Measurements from ENCODE around the gene FGR.
A peak's percentile ranks its signal among the peaks of the same experiment; 100 is the strongest.
"Not testable (repeated sequence)": the region's sequence is repeated elsewhere in the genome, so short reads cannot be mapped to it uniquely, and the experiment has no call there.

Gene FGR

GRCh38 chr1:27634985-27635367 is at the start of gene FGR:
FGR (minus strand) TSS chr1:27635185; CDS start chr1:27623916, 11,269 bp downstream.
- DNase-seq (ENCODE audit: low read depth): no peak

- DNase-seq (ENCODE audit: low read depth): no peak
Observed at GRCh38 chr1:27684176-27684575, 49.2 kb upstream of the FGR start.

- no peak for DNase-seq (ENCODE audit: low read depth)
Observed at GRCh38 chr1:27682351-27682944, 47.5 kb upstream of the FGR start.

GRCh38 chr1:27681580-27681979 is 46.6 kb upstream of the FGR start:
- DNase-seq (ENCODE audit: low read depth): not testable (repeated sequence)

- not testable (repeated sequence) for DNase-seq (ENCODE audit: low read depth)
Observed at GRCh38 chr1:27680225-27680791, 45.3 kb upstream of the FGR start.

GRCh38 chr1:27678747-27679146 is 43.8 kb upstream of the FGR start:
- DNase-seq (ENCODE audit: low read depth): no peak

GRCh38 chr1:27676410-27676809 is 41.4 kb upstream of the FGR start:
- DNase-seq (ENCODE audit: low read depth): no peak

GRCh38 chr1:27672750-27673112 is 37.7 kb upstream of the FGR start:
- DNase-seq (ENCODE audit: low read depth): peak; percentile 47

- peak; percentile 97 for DNase-seq (ENCODE audit: low read depth)
Observed at GRCh38 chr1:27671964-27672749, 37.2 kb upstream of the FGR start, which contains the start of gene IFI6. IFI6 (minus strand) TSS chr1:27672192; CDS start chr1:27669314, 2,878 bp downstream.

GRCh38 chr1:27669876-27670275 is 34.9 kb upstream of the FGR start:
- DNase-seq (ENCODE audit: low read depth): no peak

- DNase-seq (ENCODE audit: low read depth): peak; percentile 34
Observed at GRCh38 chr1:27668808-27669723, 34.1 kb upstream of the FGR start.

- no peak for DNase-seq (ENCODE audit: low read depth)
Observed at GRCh38 chr1:27668121-27668807, 33.3 kb upstream of the FGR start.

- peak; percentile 17 for DNase-seq (ENCODE audit: low read depth)
Observed at GRCh38 chr1:27666791-27667254, 31.8 kb upstream of the FGR start.

GRCh38 chr1:27666294-27666693 is 31.3 kb upstream of the FGR start:
- no peak for DNase-seq (ENCODE audit: low read depth)

- no peak for DNase-seq (ENCODE audit: low read depth)
Observed at GRCh38 chr1:27665016-27665651, 30.1 kb upstream of the FGR start.

- no peak for DNase-seq (ENCODE audit: low read depth)
Observed at GRCh38 chr1:27664291-27664690, 29.3 kb upstream of the FGR start.

GRCh38 chr1:27662707-27663393 is 27.9 kb upstream of the FGR start:
- DNase-seq (ENCODE audit: low read depth): peak; percentile 66

GRCh38 chr1:27662261-27662660 is 27.3 kb upstream of the FGR start:
- no peak for DNase-seq (ENCODE audit: low read depth)

GRCh38 chr1:27661412-27662075 is 26.6 kb upstream of the FGR start:
- no peak for DNase-seq (ENCODE audit: low read depth)

- no peak for DNase-seq (ENCODE audit: low read depth)
Observed at GRCh38 chr1:27660300-27660835, 25.4 kb upstream of the FGR start.
